ENCODE measurements around the gene UBE2E2.

The UBE2E2 gene

GRCh38 chr3:23185861-23186260, 17.3 kb upstream of the UBE2E2 start:
- TF ChIP-seq USF1 (IDR thresholded peaks at IDR 0.05), result no peak
- no peak for TF ChIP-seq REST (IDR thresholded peaks at IDR 0.05; ENCODE audit: low read depth)
- no peak for TF ChIP-seq TEAD4 (IDR thresholded peaks at IDR 0.05)
- no peak for TF ChIP-seq ZBTB7A (IDR thresholded peaks at IDR 0.05; ENCODE audit: low read depth)
- TF ChIP-seq NFIC (IDR thresholded peaks at IDR 0.05), result no peak
- TF ChIP-seq RAD21 (IDR thresholded peaks at IDR 0.05; ENCODE audit: low read depth), result no peak

GRCh38 chr3:23189187-23189586, 13.9 kb upstream of the UBE2E2 start:
- TF ChIP-seq RAD21 (IDR thresholded peaks at IDR 0.05; ENCODE audit: low read depth) (no peak), USF1 (IDR thresholded peaks at IDR 0.05) (no peak), EGR1 (IDR thresholded peaks at IDR 0.05) (no peak), NFIC (IDR thresholded peaks at IDR 0.05) (no peak), TCF12 (IDR thresholded peaks at IDR 0.05; ENCODE audit: low read depth) (no peak), FOXM1 (IDR thresholded peaks at IDR 0.05; ENCODE audit: borderline replicate concordance, low read depth) (no peak), ZBTB7A (IDR thresholded peaks at IDR 0.05; ENCODE audit: low read depth) (no peak), TEAD4 (IDR thresholded peaks at IDR 0.05) (no peak)

GRCh38 chr3:23192816-23193215, 10.3 kb upstream of the UBE2E2 start:
- TF ChIP-seq USF1 (IDR thresholded peaks at IDR 0.05) (no peak), TCF12 (IDR thresholded peaks at IDR 0.05; ENCODE audit: low read depth) (no peak), YY1 (IDR thresholded peaks at IDR 0.05; ENCODE audit: low read depth) (no peak), REST (IDR thresholded peaks at IDR 0.05; ENCODE audit: low read depth) (no peak), EP300 (IDR thresholded peaks at IDR 0.05; ENCODE audit: borderline replicate concordance) (no peak), FOXM1 (IDR thresholded peaks at IDR 0.05; ENCODE audit: borderline replicate concordance, low read depth) (no peak)

- no peak for TF ChIP-seq TAF1 (IDR thresholded peaks at IDR 0.05; ENCODE audit: low read depth)
- no peak for TF ChIP-seq EGR1 (IDR thresholded peaks at IDR 0.05)
- no peak for TF ChIP-seq EP300 (IDR thresholded peaks at IDR 0.05; ENCODE audit: borderline replicate concordance)
- no peak for TF ChIP-seq ZBTB7A (IDR thresholded peaks at IDR 0.05; ENCODE audit: low read depth)
- no peak for TF ChIP-seq YY1 (IDR thresholded peaks at IDR 0.05; ENCODE audit: low read depth)
These were observed 9.3 kb upstream of the UBE2E2 start for GRCh38 chr3:23193831-23194230.

- TF ChIP-seq FOXM1 (IDR thresholded peaks at IDR 0.05; ENCODE audit: borderline replicate concordance, low read depth), result no peak
- TF ChIP-seq CEBPB (IDR thresholded peaks at IDR 0.05), result no peak
- TF ChIP-seq RAD21 (IDR thresholded peaks at IDR 0.05; ENCODE audit: low read depth), result no peak
- TF ChIP-seq TAF1 (IDR thresholded peaks at IDR 0.05; ENCODE audit: low read depth), result no peak
- TF ChIP-seq MAX (IDR thresholded peaks at IDR 0.05), result no peak
- TF ChIP-seq REST (IDR thresholded peaks at IDR 0.05; ENCODE audit: low read depth), result no peak
- TF ChIP-seq YY1 (IDR thresholded peaks at IDR 0.05; ENCODE audit: low read depth), result no peak
- no peak for TF ChIP-seq TCF12 (IDR thresholded peaks at IDR 0.05; ENCODE audit: low read depth)
- no peak for TF ChIP-seq NFIC (IDR thresholded peaks at IDR 0.05)
- TF ChIP-seq EGR1 (IDR thresholded peaks at IDR 0.05), result no peak
- no peak for TF ChIP-seq ZBTB7A (IDR thresholded peaks at IDR 0.05; ENCODE audit: low read depth)
These were observed 4.3 kb upstream of the UBE2E2 start for GRCh38 chr3:23198801-23199200.

Data from Ishikawa (cell line).